Subcutaneous abdominal adipose tissue (tissue), 5 donors: ENCODE results near the gene BORCS8.
"Not testable (repeated sequence)": the region's sequence is repeated elsewhere in the genome, so short reads cannot be mapped to it uniquely, and the experiment has no call there.

ENCODE experiments used
- H3K27ac ChIP-seq: one replicate; pipeline ENCODE4 v1.7.0; 2013; ENCODE audit warnings: low read depth, mild to moderate bottlenecking, inconsistent platforms, low read length, moderate library complexity
- H3K27me3 ChIP-seq, 5 donors: one replicate each; pipeline ENCODE4 v1.7.0; 2013; ENCODE audit warnings: low read length in 5 of 5, inconsistent platforms in 1 of 5; ENCODE audit not compliant: control insufficient read depth in 5 of 5, insufficient read depth in 4 of 5
- H3K36me3 ChIP-seq, 5 donors: one replicate each; pipeline ENCODE4 v1.7.0; 2013; ENCODE audit warnings: low read length in 5 of 5; ENCODE audit not compliant: control insufficient read depth in 5 of 5, insufficient read depth in 5 of 5
- H3K4me1 ChIP-seq, 5 donors: one replicate each; pipeline ENCODE4 v1.7.0; 2013; ENCODE audit warnings: low read length in 5 of 5, mild to moderate bottlenecking in 3 of 5, moderate library complexity in 1 of 5; ENCODE audit not compliant: control insufficient read depth in 5 of 5, insufficient read depth in 5 of 5
- H3K4me3 ChIP-seq, 5 donors: one replicate each; pipeline ENCODE4 v1.7.0; 2013; ENCODE audit warnings: low read length in 5 of 5, low read depth in 1 of 5
- H3K9ac ChIP-seq, 5 donors: one replicate each; pipeline ENCODE4 v1.7.0; 2013; ENCODE audit warnings: low read length in 5 of 5, mild to moderate bottlenecking in 4 of 5, moderate library complexity in 3 of 5
- H3K9me3 ChIP-seq, 5 donors: one replicate each; pipeline ENCODE4 v1.7.0; 2013; ENCODE audit warnings: low read length in 5 of 5; ENCODE audit not compliant: control insufficient read depth in 5 of 5
- donor health status: healthy.
- donor health status: healthy.
- donor health status: healthy.
- donor health status: healthy.
- donor health status: healthy.

Gene BORCS8

DNA sequence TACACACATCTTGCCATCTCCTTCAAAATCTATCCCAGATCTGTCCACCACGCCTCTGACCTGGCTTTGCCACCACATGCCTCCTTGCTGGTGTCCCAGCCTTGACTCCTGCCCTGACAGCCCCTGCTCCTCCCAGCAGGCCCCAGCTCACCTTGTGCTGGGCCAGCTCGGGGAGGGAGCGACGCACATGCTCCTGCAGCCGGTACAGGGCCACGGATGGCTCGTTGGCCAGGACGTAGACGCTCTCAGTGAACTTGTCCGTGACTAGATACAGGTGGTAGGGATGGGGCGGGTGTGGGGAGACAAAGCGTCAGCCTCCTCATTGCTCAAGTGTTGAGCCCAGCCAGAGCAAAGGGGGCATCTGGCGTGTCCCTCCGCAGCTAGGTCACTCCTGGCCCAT lies 5.2 kb downstream of the BORCS8 start:
- Histone ChIP-seq H3K9me3 (no peaks in the 10 kb centered on the region), H3K4me1 (peaks cover 2 to 35% (median 27%) of the 10 kb centered on the region in 5 donors), H3K36me3 (peaks cover 0 to 37% (median 17%) of the 10 kb centered on the region in 5 donors), H3K9ac (no peak overlapping the region), H3K27me3 (no peaks in the 10 kb centered on the region), H3K4me3 (no peak overlapping the region), H3K27ac (no peak overlapping the region)

DNA sequence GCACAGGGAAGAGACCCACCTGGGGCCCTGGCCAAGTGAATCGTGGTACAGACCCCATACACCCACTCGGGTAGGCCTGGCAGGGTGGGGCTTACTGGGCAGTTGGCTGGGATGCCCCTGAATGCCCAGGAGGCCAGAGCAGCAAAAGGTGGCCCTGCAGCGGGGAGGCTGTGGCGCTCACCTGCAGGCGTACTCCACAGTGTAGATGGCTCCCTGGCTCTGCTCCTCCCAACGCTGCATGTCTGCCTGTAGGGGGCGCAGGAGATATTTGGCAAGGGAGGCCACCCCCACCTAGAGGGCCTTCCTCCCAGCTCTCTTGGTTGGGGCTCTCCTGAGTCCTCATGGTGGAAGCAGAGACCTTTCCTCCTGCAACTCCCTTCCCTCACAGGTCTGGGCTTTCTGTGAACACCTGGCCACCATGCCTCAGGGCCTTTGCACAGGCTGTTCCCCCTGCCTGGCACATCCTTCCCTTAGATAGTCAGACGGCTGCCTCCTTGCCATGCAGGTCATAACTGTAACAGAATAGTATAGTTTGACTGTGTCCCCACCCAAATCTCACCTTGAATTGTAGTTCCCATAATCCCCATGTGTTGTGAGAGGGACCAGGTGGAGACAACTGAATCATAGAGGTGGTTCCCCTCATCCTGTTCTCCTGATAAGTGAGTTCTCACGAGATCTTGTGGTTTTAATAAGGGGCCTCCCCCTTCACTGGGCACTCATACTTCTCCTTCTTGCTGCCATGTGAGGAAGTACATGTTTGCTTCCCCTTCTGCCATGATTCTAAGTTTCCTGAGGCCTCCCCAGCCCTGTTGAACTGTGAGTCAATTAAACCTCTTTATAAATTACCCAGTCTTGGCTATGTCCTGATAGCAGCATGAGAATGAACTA lies 5.9 kb downstream of the BORCS8 start:
- Histone ChIP-seq H3K27ac (no peak overlapping the region), H3K9me3 (no peaks in the 10 kb centered on the region), H3K27me3 (no peaks in the 10 kb centered on the region), H3K9ac (no peak overlapping the region), H3K4me3 (no peak overlapping the region), H3K4me1 (peaks cover 2 to 33% (median 21%) of the 10 kb centered on the region in 5 donors), H3K36me3 (peaks cover 0 to 43% (median 23%) of the 10 kb centered on the region in 5 donors)

DNA sequence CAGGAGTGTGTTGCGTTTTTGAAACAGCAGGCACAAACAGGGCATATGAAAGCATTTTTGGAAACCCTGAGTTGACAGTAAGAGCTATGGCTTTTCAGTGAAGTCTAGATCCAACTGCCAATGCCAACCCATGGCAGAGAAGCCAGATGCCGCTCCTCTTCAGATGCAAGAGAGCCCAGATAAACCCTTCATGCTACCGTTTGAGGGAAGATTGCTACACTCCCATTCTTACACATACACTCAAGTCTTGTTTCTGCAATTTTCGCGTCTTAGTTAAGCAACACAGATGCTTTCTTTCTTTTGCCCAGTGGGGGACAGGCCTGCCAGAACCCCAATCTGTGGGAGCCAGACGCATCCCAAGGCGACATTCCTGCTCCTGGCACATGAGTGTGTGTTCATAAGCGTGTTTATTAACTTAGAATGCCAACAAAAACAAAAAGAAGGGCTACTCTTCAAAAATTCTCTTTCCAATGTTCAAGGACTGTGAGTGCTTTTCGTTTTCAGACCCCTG lies 10.4 kb downstream of the BORCS8 start:
- Histone ChIP-seq H3K27ac (peak overlapping the region; percentile 67), H3K4me1 (peaks cover 0 to 13% (median 7%) of the 10 kb centered on the region in 5 donors), H3K9ac (peak overlapping the region in 1 of 5 donors; percentile 29), H3K27me3 (no peaks in the 10 kb centered on the region), H3K36me3 (peaks cover 0 to 74% (median 40%) of the 10 kb centered on the region in 5 donors), H3K9me3 (peaks cover 0 to 7% (median 3%) of the 10 kb centered on the region in 5 donors), H3K4me3 (no peak overlapping the region)

DNA sequence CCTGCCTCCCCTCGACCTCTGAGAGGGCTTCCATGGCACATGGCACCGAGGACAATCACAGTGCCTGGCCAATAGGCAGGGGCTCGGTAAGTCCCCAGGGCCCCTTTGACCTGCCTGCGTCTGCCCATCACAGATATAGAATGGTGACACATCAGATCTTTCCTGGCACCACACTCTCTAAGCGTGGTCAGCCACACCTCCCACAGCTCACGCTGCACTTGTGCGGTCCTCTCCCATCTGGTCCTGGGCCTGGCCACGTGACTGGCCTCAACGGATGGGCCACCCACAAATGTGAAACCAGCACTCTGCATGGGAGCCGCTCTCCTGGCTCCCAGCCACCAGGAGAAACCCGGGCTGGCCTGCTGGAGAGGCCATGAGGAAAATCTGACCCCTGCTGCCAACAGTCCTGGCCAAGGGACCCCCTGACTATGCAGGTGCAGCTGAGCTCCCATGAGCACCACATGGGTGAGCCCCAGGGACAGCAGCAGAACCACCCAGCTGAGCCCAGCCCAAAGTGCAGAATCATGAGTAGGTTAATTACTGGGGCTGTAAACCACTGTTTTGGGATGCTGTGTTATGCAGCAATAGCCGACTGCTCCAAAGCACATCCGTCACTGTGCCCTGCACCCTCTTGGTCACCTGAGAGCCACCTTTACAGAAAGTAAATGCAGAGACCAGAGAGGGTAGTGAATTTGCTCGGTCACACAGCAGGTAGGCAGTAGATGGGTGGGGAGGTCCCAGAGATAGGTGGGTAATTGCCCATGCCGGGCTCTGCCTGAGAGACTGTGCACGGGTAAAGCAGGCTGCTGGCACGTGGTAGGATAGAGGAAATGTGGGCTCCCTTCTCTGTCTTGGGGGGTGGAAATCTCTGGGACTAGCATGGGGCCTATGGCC lies 12.2 kb downstream of the BORCS8 start:
- Histone ChIP-seq H3K9ac (no peak overlapping the region), H3K4me1 (peaks cover 0 to 13% (median 7%) of the 10 kb centered on the region in 5 donors), H3K4me3 (no peak overlapping the region), H3K36me3 (peaks cover 0 to 65% (median 39%) of the 10 kb centered on the region in 5 donors), H3K27ac (no peak overlapping the region), H3K27me3 (no peaks in the 10 kb centered on the region), H3K9me3 (peaks cover 0 to 7% (median 3%) of the 10 kb centered on the region in 5 donors)

DNA sequence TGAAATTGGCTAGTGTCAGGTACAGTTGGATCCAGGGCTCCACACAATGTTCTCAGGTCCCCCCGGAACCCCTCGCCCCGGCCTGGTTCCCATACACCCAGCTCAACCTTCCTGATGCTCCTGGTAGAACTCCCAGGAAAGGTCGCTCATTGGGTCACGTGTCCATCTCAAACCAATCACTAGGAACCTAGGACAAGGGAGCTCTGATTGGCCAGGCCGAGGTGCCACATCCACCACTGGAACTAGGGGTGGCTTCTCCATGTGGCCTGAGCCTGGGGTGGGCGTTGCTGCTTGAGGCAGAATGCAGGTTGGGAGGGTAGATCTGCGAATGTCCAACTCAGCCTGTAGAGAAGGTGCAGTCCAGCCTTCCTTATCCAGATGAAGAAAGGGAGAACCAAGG lies 15.0 kb downstream of the BORCS8 start:
- Histone ChIP-seq H3K27me3 (no peaks in the 10 kb centered on the region), H3K9me3 (peaks cover 0 to 7% (median 3%) of the 10 kb centered on the region in 5 donors), H3K27ac (no peak overlapping the region), H3K9ac (no peak overlapping the region), H3K4me1 (peaks cover 0 to 25% (median 13%) of the 10 kb centered on the region in 5 donors), H3K4me3 (no peak overlapping the region), H3K36me3 (peaks cover 0 to 52% (median 31%) of the 10 kb centered on the region in 5 donors)

DNA sequence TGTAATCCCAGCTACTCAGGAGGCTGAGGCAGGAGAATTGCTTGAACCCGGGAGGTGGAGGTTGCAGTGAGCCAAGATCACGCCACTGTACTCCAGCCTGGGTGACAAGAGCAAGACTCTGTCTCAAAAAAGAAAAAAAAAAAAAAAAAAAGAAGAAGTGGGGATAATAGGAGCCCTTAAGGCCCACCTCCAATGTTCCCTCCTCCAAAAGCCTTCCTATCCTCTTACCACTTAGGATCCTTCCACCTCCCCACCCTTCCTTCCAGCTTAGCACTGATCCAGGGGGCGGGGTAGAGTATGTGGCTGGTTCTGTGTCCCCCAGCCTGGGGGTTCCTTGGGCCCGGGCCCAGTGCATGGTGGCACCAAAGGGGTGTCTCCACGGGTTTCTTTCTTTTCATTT lies 18.7 kb downstream of the BORCS8 start:
- H3K9me3 ChIP-seq, H3K9ac ChIP-seq, H3K4me3 ChIP-seq, H3K27me3 ChIP-seq, H3K27ac ChIP-seq: not testable (repeated sequence)
- peaks cover 0 to 42% (median 35%) of the 10 kb centered on the region in 5 donors for H3K4me1 ChIP-seq
- peaks cover 0 to 20% (median 13%) of the 10 kb centered on the region in 5 donors for H3K36me3 ChIP-seq

DNA sequence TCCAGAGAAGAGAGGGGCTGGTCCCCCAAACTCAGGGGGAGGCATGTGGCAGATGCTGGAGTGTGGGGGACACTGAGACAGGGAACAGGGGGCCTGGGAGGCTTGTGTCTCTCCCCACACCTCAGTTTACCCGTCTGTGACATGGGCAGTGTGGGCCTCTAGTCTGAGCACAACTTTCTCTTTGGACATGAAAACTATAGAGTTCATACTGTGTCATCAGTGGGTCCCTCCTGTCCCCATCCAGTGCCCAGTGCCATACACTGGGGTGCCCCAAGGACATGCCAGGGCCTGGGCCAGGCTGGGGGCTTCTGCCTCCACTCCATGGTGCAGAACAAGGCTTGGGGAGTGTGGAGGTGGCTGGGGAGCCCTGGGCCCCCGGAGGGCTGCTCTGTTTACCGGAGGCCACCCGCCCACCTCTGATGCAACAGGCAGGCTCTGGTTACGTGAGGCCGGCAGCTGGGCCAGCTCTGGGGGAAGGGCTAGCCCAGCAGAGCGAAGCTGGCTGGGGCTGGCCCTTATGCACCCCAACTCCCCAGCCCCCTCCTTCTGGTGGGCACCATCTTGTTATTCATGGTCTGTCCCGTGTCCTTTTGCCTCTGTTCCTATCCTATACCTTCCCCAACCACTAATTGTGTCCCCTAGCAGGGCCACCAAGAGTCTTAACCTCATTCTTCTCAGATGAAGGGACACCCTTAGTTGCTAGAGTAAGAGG lies 20.0 kb downstream of the BORCS8 start:
- H3K4me3 ChIP-seq: no peak overlapping the region
- peaks cover 0 to 42% (median 35%) of the 10 kb centered on the region in 5 donors for H3K4me1 ChIP-seq
- no peaks in the 10 kb centered on the region for H3K9me3 ChIP-seq
- peak overlapping the region in 1 of 5 donors; percentile 0 for H3K9ac ChIP-seq
- H3K27me3 ChIP-seq: no peaks in the 10 kb centered on the region
- H3K36me3 ChIP-seq: peaks cover 0 to 11% (median 7%) of the 10 kb centered on the region in 5 donors
- H3K27ac ChIP-seq: no peak overlapping the region

DNA sequence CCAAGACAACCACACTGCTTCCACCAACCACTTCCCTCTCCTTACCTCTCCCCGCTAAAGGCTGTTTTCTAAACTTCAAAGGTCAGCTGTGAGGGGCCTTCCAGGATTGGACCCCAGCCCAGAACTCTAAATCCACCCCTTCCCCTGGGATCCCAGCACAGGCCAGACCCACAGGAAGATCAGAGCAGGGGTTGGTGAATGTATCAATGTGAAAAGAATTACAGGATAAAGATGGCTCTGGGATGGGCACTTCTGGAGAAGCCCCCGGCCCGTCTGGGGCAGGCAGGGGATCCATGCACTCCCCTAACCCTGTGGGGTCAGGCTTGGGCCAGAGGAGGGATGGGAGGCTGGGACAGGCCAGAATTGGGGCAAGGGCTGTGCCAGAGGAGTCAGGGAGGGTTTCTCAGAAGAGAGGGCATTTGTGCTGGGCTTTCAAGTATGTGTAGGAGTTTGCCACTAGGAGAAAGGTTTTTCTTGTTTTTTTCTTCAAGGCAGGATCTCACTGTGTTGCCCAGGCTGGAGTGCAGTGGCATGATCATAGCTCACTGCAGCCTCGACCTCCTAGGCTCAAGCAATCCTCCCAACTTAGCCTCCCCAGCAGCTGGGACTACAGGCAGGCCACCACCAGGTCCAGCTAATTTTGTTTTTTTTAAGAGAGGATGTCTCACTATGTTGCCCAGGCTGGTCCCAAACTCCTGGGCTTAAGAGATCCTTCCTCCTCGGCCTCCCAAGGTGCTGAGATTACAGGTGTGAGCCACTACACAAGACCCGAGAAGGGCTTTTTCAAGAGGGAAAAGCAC lies 20.9 kb downstream of the BORCS8 start:
- no peak overlapping the region for H3K27ac ChIP-seq
- H3K9me3 ChIP-seq: no peaks in the 10 kb centered on the region
- no peaks in the 10 kb centered on the region for H3K27me3 ChIP-seq
- H3K36me3 ChIP-seq: peaks cover 0 to 2% (median 0%) of the 10 kb centered on the region in 5 donors
- H3K4me1 ChIP-seq: peaks cover 0 to 42% (median 35%) of the 10 kb centered on the region in 5 donors
- no peak overlapping the region for H3K4me3 ChIP-seq
- H3K9ac ChIP-seq: peak overlapping the region in 1 of 5 donors; percentile 56
